Stimulated activated CD4-positive, alpha-beta T cell treated with anti-CD3 and anti-CD28 coated beads, Interleukin-15, amount 100 ng/mL, for 48 hours (primary cell): Measurements from ENCODE around the gene FBLIM1.

ENCODE experiments used
- DNase-seq, 2 donors: peaks; one replicate each; pipeline ENCODE4 v3.0.0-alpha.2; 2020; ENCODE audit warnings: low read depth in 2 of 2

The FBLIM1 gene

DNA sequence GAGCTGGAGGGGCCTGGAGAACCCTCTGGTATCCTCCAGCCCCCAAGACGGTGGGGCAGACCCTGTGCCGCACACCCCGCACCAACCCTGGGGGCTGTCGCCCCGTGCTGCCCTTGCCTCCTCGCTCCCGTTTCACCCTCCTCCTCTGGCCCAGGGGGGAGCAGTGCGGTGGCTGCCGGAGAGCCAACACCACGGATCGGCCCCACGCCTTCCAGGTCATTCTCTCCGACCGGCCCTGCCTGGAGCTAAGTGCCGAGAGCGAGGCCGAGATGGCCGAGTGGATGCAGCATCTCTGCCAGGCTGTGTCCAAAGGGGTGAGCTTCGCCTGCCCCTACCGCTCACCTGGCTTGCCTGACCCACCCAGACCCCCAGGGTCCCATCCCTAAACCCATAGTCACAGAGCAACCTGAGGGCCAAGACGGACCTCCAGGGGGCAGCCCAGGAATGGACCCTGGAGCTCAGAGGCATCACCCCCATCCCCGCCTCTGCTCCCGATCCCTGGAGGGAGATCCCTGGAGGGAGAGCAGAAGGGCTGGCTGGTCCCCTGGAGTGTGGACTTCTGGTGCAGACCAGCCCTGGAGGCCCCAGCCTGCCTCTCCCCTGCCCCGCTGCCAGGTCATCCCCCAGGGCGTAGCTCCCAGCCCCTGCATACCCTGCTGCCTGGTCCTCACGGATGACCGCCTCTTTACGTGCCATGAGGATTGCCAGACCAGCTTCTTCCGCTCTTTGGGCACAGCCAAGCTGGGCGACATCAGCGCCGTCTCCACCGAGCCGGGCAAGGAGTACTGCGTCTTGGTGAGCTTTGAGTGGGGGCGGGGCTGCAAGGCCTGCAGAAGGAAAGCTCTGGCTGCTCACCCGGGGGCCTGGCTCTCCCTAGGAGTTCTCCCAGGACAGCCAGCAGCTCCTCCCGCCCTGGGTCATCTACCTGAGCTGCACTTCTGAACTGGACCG lies 26.6 kb upstream of the FBLIM1 start:
- DNase-seq, result no peak

DNA sequence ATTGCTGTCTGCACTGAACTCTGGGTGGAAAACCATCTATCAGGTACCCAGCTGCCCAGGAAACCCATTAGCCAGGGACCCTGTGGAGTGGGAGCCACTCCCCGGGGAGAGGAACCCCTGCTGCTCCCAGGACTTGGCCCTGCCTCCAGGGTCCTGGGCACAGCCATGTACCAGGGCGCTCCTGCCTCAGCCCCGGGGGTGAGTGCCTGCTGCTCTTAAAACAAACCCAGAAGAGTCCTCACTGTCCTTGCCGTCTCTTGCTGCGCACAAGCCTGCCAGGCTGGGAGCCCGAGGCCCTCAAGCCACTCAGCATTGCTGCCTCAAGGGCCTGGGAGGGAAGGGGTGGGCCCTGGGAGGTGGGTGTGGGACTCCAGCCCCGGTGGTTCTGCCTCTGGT lies 25.9 kb upstream of the FBLIM1 start:
- no peak for DNase-seq

DNA sequence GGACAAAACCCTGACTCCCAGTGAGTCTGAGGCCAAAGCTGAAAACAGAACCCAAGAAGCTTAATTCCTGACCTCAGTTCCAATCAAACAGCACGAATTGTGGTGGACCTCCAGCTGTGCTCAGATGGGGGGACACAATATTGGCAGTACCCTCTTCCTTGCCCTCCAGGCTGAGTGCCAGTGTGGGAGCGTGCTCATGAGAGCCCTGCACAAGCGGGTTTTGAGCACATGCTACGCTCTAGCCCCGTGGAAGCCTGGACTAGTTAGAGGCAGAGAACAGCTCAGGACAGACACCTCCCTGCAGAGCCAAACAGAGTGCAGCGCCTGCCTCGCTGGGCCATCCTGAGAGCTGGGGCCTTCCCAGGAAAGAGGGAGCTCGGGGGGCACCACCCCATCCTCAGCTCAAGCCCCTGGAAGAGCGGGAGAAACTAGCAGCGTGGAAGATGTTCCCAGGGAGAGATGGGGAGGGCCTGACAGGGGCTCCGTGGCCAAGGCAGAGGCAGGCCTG lies 25.3 kb upstream of the FBLIM1 start:
- DNase-seq, result no peak

DNA sequence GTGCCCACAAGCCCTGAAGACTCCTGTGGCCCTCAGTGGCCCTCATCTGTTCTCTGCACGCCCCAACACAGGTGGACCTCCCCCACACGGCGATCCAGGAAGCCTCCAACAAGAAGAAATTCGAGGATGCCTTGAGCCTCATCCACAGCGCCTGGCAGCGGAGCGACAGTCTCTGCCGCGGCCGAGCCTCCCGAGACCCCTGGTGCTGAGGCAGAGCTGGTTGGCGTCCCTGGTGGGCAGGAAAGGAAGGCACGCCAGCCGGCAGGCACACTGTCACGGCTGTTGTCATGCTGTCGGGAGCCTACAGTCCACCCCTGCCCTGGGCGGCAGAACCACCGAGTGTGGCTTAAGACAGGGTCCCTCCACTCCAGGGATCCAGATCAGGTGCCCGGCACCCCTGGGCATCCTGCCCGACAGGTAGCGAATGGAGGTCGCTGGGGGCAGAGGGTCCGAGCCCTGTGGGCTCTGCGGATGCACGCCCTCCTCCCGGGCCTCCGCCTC lies 24.8 kb upstream of the FBLIM1 start:
- no peak for DNase-seq

DNA sequence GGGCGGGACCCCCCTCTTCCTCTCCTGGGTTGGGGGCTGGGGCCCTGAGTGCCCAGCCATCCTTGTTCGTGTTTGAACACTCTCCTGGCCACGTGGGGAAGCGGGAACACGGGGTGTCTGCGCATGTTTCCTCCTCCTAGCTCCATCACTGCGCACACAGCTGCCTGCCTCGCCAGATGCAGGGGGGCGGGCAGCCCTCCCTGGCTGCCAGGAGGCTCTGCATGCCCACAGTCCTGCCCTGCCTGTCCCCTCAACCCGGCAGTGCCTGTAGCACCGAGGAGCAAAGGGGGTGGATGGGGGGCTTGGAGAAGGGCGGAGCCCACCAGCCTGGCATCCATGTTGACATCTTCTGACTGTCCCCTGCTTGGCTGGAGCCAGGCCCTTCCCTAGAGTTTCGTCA lies 24.3 kb upstream of the FBLIM1 start:
- DNase-seq, result no peak

DNA sequence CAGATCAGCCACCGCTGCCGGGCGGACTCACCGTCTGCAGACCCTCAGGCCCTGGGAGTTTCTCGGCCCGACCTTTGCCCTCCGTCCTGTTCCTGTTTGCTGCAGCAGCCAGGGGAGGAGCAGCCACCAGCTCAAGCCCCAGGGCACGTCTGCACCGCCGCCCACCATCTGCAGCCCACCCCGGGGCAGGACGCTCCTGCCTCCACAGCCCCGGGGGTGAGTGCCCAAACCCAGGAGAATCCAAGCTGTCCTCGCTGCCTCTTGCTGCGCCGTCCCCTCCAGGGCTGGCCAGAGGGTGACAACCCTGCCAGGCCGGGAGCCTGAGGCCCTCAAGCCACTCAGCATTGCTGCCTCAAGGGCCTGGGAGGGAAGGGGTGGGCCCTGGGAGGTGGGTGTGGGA lies 23.7 kb upstream of the FBLIM1 start:
- no peak for DNase-seq

DNA sequence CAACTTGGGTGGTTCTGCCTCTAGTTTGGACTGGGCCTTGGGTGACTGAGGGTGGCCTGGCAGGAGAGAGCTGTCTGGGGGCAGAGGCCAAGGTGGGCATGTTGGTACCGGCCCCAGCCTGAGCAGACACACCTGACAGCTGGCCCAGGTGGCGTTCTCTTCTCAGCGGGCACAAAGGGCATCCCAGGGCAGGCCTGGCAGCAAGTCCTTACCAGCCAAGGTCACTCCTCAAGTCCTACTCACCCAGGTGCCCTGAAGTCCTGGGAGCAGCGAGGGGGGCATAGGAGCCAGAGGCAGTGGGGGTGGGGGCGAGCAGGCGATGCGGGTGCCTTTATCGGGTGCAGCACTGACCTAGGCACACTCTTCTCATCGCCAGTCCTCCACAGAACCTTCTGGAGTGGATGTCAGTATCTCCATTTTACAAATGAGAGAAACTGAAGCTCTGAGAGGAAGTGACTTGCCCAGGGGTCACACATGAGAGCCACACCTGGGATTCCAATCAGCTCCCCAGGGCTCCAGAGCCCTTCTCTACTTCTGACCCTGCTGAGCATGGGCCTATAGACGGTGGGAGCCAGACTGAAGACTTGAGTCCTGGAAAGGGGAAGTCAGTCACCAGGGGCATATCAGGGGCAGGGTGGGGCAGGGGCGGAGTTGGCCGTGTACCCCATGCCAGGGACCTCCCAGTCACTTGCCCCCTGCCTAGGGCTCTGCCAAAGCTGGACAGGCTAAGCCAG lies 23.1 kb upstream of the FBLIM1 start:
- DNase-seq, result no peak

DNA sequence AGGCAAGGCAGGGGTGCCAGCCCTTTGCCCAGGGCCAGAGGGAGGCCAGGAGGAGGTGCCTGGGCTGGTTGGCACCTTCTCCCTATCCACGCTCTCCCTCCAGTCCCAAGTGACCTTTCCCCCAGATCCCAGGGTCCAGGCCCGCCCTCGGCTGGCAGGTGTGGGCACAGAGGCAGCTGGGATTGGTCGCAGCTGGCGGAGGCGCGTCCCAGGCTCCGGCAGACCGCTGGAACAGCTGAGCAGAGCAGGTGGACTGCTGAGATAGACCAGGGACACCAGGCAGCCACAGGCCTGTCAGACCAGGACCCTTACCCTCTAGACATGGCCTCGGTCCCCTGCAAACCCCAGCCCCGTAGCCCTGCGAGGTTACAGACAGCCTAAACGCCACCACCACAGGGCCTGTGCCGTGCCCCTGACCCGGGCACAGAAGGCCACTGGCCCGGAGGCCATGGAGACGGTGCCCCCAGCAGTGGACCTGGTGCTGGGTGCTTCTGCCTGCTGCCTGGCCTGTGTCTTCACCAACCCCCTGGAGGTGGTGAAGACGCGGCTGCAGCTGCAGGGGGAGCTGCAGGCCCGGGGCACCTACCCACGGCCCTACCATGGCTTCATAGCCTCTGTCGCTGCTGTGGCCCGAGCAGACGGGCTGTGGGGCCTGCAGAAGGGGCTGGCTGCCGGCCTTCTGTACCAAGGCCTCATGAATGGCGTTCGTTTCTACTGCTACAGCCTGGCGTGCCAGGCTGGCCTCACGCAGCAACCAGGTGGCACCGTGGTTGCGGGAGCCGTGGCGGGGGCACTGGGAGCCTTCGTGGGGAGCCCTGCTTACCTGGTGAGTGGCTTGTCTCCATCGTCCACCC lies 22.3 kb upstream of the FBLIM1 start, which contains the start of gene SLC25A34:
SLC25A34 (plus strand) TSS at position 221 of the 854 bp plus-strand sequence; CDS start at position 449, 228 bp downstream.
- DNase-seq, result no peak

DNA sequence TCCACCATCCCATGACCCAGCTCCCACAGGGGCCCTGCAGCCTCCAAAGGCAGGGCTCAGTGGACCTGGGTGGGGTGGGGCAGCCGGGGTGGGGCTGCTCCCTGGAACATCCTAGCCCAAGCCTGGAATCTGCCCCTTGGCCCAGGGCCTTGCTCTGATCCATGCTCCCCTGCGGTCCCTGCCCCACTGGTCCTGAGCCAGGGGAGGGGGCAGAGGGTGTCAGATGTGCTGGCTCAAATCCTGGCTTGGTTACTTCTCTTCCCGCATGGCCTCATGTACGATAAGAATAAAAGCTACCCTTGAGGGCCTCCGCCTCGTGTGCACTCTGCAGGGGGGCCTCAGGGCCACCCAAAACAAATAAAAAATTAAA lies 21.7 kb upstream of the FBLIM1 start:
- no peak for DNase-seq

DNA sequence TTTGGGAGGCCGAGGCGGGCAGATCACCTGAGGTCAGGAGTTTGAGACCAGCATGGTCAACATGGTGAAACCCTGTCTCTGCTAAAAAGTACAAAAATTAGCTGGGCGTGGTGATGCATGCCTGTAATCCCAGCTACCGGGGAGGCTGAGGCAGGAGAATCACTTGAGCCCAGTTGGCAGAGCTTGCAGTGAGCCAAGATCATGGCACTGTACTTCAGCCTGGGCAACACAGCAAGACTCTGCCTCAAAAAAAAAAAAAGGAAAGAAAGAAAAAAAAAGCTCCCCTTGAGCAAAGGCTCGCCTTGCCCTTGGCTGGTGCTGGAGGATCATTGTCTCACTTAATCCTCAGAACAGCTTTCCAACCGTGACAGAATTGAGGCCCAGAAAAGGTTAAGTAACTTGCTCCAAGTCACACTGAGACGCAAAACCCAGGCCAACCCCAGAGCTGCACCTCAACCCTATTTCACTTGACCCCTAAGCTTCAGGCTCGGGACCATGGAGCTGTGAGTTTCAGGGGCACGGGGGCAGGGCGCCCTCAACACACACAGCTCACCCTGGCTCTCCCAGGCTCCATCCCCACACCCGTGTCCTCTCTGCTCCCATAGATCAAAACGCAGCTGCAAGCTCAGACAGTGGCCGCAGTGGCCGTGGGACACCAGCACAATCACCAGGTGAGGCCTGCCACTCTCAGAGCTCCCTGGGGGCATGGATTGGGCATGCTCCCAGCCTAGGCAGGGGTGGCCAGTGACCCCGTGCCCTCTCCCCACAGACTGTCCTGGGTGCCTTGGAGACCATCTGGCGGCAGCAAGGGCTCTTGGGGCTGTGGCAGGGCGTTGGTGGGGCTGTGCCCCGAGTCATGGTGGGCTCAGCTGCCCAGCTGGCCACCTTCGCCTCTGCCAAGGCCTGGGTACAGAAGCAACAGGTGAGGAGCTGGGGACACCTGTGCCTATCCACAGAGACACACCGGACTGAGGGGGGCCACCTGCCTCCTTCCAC lies 21.0 kb upstream of the FBLIM1 start:
- no peak for DNase-seq

DNA sequence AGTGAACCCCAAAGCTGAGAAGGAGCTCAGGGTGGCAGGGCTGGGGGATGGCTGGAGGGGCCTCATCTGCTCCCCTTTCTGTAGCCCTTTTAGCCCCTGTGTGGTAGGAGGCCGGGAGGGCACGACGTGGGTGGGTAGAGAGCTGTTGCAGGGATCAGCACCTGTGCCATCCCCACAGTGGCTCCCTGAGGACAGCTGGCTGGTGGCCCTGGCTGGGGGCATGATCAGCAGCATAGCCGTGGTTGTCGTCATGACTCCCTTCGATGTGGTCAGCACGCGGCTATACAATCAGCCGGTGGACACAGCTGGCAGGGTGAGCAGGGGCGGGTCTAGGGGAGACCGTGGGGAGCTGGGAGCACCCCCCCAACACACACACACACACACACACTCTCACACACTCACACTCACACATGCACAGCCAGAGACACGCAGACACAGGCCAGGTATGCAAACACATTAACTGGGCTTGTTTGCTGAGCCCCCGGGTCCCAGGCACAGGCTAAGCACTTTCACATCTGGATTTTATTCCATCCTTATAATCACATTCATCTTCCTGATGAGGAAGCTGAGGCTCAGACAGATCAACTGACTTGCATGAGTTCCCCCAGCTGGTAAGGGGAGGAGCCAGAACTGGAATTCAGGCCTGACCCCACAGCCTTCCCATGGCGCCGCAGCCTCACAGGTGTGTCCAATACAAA lies 20.0 kb upstream of the FBLIM1 start:
- no peak for DNase-seq

DNA sequence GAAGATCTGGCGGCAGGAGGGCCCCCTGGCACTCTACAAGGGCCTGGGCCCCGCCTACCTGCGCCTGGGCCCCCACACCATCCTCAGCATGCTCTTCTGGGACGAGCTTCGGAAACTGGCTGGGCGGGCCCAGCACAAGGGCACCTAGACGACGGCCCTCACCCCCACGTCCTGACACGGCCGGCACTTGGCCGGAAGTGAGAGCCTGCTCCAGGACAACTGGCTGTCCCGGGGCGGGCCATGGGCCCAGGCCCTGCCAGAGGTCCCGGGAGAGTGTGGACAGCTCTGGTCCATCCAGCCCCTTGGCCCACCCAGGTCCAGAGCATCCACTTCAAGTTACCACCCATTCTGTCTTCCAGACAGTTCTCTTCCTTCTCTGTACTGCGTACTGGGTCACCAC lies 19.3 kb upstream of the FBLIM1 start:
- DNase-seq, result no peak

DNA sequence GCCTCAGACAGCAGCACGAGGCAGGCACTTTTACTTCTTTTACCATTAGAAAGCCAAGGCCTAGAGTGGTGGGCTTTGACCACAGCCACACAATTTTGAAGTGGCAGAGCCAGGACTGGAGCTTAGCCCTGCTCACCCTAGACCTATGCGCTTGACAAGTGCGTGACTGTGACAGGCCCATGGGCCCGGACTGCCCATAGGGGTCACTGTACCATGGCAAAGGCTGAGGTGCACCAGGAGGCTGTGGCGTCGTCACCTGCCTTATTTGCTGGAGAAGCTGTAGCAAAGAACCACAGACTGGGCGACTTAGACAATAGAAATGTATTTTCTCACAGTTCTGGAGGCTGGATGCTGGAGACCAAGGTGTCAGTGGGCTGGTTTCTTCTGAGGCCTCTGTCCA lies 18.9 kb upstream of the FBLIM1 start:
- no peak for DNase-seq

DNA sequence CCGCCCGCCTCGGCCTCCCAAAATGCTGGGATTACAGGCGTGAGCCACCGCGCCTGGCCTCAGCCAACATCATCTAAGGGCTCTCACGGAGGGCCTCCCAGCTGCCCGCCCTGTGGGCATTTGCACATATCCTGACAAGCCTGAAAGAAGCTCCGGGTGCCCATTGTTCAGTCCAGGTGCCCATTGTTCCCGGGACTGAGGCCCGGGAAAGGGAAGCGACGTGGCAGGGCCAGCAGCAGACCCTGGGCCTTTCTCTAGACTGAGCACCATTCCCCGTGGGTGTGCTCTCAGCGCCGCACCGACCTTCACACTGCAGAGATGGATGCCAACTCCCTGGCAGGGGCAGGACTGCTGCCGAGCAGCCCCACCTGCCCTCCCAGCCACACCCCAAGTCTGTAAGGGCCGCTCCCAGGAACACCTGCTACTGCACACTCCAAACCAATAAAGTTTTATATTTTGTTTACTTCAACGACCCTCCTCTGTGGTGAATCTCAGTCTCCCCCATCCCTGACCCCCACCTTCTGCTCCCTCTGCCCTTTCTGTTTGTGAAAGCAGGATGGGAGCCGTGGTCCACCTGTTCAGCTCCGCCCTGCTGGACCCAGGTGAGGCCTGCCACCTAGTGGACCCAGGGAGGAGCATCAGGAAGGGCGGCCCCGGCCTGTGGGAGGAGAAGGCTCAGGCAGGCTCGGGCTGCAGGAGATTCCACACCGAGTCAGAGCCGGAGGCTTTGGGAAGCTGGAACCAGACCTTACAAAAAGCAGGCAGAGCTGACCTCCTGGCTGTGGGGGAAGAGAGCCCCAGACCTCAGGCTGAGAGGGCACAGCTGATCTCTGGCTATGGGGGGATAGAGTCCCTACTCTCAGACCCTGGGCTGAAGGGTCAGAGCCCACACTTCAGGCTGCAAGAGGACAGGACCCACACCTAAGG lies 17.4 kb upstream of the FBLIM1 start:
- peak; percentile 44 to 60 for DNase-seq

DNA sequence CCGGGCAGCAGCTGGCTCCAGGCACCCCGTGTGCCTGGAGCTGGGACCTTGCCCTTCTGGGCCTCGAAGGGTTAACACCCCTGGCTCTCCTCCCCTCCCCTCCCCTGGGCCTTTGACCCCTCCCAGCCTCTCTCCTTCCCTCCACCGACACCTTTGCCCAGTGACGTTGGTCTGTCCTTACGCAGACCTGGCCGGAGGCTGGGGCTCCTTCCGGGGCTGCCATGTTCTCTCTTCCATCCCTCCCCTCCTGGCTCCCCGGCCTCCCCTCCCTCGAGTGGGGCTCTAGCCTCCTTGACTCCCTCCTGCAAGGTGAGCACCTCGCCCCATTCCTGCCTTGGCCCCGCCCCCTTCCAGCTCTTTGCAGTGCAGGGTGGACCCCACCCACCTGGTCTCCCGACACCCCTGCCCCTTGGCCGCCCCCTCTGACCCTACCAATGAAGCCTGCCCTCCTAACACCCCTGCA lies 16.2 kb upstream of the FBLIM1 start, which contains the start of gene TMEM82:
TMEM82 (plus strand) TSS at position 161 of the 463 bp plus-strand sequence; CDS start at position 222, 61 bp downstream.
- no peak for DNase-seq

DNA sequence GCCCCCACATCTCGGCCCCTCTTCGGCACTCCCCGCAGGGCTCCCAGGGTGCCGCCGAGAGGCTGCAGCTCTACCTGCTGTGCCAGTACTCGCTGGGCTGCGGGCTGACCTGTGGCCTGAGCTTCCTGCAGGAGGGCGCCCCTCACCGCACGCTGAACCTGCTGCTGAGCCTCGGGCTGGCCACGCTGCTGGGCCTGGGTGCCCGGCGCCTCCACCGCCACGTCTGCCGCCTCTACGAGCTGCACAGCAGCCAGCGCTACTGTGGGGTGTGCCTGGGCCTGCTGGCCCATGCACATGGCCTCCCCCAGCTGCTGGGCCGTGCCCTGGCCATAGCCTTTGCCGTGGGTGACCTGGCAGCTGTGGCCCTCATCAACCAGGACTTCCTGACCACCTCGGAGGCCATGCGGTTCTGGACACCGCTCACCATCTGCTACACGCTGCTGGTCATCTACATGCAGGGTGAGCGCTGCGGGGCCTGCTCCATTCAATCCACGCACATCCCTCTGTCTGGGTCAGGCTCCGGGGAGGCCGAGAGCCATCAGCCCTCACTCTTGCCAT lies 14.4 kb upstream of the FBLIM1 start:
- DNase-seq, result no peak

DNA sequence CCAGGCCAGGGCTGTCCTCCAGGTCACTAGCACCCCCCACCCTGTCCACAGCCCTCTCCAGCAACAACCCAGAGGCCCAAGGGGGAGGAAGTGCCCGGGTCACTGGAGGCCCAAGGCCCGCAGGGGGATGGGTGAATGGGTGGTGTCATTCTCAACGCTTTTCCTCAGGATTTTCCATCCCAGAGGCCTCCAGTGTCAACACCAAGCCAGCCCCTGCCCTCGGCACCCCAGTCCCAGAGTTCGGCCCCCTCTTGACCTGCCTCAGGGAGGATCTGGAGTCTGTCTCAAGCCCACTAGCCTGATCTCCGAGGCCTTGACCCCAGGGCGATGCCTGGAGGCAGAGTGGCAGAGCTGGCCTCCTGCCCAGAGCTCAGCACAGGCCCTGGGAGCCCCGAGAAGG lies 11.2 kb upstream of the FBLIM1 start:
- DNase-seq, result no peak

DNA sequence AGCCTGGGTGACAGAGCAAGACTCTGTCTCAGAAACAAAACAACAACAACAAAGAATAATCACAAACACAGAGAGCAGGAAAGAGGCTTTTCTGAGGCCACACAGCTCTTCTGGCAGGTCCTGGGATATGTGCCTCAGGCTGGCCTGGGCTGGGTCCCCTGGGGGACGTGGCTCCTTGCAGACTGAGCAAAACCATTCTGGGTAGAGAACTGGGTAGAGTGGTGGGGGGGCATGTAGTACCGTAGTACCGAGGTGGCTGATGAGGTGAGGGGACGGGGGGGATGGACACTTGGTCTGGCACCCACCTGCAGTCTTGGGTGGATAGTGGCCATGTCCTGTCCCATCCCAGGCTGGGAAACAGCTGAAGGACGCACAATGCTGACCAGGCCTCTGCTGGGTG lies 10.3 kb upstream of the FBLIM1 start:
- no peak for DNase-seq
